H4 (cell line): ENCODE data around the gene MYT1. TPM values are rescaled to one million over a fixed set of nuclear protein-coding genes. Genes with fewer than 3 reads are reported as not detected.

ENCODE experiments used
- DNase-seq: peaks from one replicate; pipeline ENCODE4 v3.0.0-alpha.2; 2015; ENCODE audit warnings: low spot score
- total RNA-seq: library from RNA; depleted of rRNA; stranded (reverse); fragments of >200 nt; shearing (Covaris generic); gene quantifications from 2 replicates; pipeline ENCODE4 v1.2.3, GENCODE V29; 2014

The MYT1 gene
- total RNA-seq, 1 experiment from 2014 or later = 0.27 TPM

GRCh38 chr20:64188682-64189529 lies 24.7 kb downstream of the MYT1 start:
- DNase-seq = peak; percentile 68

- no peak for DNase-seq
These were observed 25.3 kb downstream of the MYT1 start for GRCh38 chr20:64189530-64189966.

- DNase-seq = no peak
These were observed 25.7 kb downstream of the MYT1 start for GRCh38 chr20:64189986-64190385.

GRCh38 chr20:64191002-64191401 lies 26.8 kb downstream of the MYT1 start:
- DNase-seq = no peak

GRCh38 chr20:64192406-64192805 lies 28.2 kb downstream of the MYT1 start:
- no peak for DNase-seq

- DNase-seq = no peak
These were observed 28.8 kb downstream of the MYT1 start for GRCh38 chr20:64193058-64193457.

GRCh38 chr20:64194269-64194668 lies 30.0 kb downstream of the MYT1 start:
- DNase-seq = no peak

GRCh38 chr20:64196309-64196708 lies 32.1 kb downstream of the MYT1 start:
- no peak for DNase-seq

GRCh38 chr20:64196847-64197306 lies 32.6 kb downstream of the MYT1 start:
- no peak for DNase-seq

GRCh38 chr20:64198347-64198746 lies 34.1 kb downstream of the MYT1 start:
- no peak for DNase-seq

GRCh38 chr20:64199395-64199794 lies 35.1 kb downstream of the MYT1 start:
- no peak for DNase-seq

GRCh38 chr20:64200740-64201139 lies 36.5 kb downstream of the MYT1 start:
- no peak for DNase-seq

GRCh38 chr20:64201653-64202052 lies 37.4 kb downstream of the MYT1 start:
- DNase-seq = no peak

- peak; percentile 35 for DNase-seq
These were observed 39.0 kb downstream of the MYT1 start for GRCh38 chr20:64203037-64203777.

GRCh38 chr20:64205611-64206026 lies 41.4 kb downstream of the MYT1 start:
- DNase-seq = no peak

GRCh38 chr20:64206614-64207013 lies 42.4 kb downstream of the MYT1 start:
- DNase-seq = no peak

GRCh38 chr20:64207641-64208590 lies 43.7 kb downstream of the MYT1 start:
- no peak for DNase-seq

GRCh38 chr20:64209148-64209547 lies 44.9 kb downstream of the MYT1 start:
- no peak for DNase-seq

GRCh38 chr20:64210656-64211369 lies 46.6 kb downstream of the MYT1 start:
- DNase-seq = no peak

- DNase-seq = no peak
These were observed 47.8 kb downstream of the MYT1 start for GRCh38 chr20:64211874-64212658.
